ENCODE results near the gene DHRS3.

GRCh38 chr1:12600335-12600734 is 17.7 kb downstream of the DHRS3 start:
- TF ChIP-seq CTCF (conservative IDR thresholded peaks at IDR 0.05): no peak
- no peak for TF ChIP-seq EZH2 (IDR thresholded peaks at IDR 0.05; ENCODE audit: low read depth)

Data from PC-9 (cell line).